Activated CD4-positive, alpha-beta T cell treated with anti-CD3 and anti-CD28 coated beads, Interleukin-2, amount 50 U/mL, for 48 hours (primary cell): Measurements from ENCODE around the gene LRRC10B.

ENCODE experiments used
- DNase-seq, 2 experiments: peaks; one replicate each; pipeline ENCODE4 v3.0.0-alpha.2; 2020

Gene LRRC10B

DNA sequence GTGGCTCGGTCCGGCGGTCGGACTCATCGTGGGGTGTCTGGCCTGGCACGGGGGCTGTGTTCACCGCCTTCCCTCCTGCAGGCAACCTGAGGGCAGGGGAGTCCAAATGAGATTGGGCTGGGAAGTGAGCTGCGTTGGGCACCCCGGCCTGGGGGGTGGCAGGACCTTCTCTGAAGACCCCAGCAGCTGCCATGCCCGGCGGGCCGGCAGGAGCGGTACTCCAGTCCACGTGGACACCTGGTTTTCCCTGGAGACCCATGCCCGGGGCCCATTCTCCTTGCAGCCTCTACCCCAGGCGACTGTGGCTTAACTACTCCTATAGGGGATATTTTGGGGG is 24.5 kb downstream of the LRRC10B start:
- no peak for DNase-seq

- DNase-seq, result no peak
Observed at GRCh38 chr11:61533401-61533800, 24.9 kb downstream of the LRRC10B start.

DNA sequence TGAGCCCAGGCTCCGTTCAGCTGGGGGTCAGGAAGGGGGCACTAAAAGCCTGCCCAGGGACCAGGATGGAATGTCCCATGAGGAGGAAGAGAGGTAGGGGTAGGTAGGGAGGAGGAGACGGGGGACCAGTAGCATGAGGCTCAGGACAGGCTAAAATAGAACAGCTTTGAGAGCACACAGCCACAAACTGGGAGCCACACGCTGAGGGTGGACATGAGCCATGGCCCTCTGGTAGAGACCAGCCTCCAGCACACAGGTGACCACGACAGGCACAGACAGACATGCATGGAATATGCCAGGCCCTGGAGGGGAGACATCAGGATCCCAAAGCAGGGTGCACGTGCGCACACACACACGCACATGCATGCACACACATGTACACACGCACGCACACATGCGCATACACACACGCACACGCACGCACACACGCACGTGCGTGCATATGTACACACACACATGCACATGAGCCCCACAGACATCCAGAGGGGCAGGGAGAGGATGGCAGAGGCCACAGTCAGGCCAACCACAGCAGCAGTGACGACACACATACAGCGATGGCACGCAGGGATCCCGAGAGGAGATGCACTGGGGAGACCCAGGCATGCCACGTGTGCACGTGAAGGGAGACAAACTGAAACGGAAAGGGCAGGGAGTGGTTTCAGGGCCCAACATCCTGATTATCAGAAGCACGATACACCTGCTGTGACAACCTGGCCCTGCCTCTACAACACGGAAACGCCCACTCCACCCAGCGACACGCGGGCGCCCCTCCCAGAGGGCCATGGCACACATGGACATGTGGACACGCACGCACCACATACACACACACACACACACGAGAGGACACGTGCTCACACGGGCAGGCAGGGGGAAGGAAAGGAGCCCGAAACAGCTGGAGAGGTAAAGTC is 25.7 kb downstream of the LRRC10B start:
- DNase-seq, result no peak

DNA sequence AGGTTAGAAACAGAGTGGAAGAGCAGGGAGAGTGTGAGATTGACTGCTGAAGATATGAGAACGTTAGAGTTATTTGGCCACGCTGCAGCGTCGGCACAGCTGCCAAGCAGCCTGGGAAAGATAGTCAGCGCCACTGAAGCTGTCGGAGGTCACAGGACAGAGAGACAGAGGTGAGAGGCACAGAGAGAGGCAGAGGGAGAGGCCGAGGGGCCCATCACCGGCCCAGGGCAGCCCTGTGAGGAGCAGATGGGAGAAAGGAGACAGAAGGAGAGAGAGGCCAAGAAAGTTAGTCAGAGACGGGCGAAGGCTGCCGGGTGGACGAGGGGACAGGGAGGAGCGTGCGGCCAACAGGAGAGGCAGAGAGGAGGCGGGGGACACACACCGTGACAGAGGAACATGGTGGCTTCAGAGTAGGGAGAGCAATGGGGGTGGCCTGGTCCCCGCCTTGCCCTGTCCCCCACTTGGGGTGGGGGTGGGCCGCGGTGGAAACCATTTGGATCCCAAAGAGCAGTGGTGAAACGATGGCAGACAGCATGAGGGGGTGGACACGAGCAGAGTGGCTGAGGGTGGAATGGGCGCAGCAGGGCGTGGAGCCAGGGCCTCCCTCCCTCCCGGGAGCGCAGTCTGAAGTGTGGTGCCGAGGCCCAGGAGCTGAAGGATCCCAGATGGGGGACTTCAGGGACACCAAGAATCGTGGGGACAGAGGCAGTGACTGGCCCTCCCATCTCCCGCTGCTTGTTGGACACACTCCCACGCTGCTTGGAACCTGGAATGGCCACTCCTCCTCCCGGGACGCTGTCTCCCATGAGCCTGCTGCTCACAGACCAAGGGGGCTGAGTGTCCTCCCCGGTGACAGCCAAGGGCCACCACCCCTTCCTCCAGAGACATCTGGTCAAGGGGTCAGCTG is 26.6 kb downstream of the LRRC10B start:
- no peak for DNase-seq

GRCh38 chr11:61535998-61536675 is 27.6 kb downstream of the LRRC10B start:
- no peak for DNase-seq

DNA sequence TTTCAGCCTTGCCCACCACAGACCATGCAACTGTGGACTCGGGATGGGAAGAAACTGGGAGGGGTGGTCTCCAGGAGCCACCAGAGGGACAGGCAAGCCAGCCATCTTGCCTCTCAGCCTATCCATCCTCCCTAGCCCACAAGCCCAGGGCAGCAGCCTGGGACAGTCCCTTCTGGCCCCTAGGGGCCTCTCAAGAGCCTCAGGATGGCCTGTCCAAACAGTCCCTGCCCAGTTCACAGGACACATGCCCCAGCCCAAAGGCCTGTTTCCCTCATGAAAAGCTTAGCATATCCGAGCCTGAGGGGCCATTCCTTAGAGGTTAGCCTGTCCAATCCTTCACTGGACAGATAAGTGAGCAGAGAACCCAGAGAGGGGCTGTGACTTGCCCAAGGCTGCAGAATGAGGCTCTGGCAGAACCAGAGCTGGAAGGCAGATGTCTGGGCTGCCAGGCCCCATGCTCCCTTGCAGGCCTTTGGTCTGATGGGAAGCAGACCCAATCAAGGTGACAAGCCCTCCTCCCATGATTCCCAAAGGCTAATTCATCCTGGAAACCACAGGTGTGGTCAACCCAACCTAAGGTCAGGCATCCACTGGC is 28.2 kb downstream of the LRRC10B start:
- no peak for DNase-seq

DNA sequence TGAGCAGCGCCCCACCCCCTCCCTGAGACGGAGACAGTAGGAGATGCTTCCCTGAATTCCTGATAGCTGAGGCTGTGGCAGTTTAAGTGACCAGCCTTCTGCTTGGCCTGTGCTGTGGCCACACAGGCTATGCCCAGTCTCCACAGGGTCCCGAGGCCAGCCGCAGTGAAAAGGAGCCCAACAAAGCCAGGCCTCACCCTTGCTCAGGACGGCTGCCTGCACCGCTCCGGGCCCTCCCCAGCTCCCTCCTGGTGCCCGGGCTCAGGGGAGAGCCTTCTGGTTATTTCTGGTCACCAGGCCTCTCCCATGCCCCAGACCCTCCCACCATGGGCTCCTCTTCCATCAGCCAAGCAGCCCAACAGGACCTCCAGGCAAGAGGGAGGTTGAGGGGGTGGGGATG is 28.8 kb downstream of the LRRC10B start:
- DNase-seq, result no peak

GRCh38 chr11:61538636-61538961 is 30.1 kb downstream of the LRRC10B start:
- no peak for DNase-seq

DNA sequence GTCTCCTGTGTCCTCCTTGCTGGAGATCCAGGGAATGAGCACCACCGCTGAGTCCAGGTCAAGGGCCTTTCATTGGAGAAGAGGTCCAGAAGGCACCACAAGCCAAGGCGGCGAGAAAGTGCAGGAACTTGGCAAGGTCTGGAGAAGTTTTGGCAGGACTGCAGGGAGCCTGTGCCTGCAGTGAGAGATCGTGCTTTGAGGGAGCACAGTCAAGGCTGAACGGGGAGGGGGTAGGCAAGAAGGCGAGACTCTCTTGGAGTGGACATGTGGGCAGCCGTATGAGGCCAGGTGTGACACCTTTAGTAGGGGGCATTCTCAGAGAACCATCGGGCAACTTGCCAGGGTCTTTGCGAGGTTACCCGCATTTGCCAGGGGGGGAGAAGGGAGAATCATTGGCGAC is 30.5 kb downstream of the LRRC10B start:
- no peak for DNase-seq

GRCh38 chr11:61539831-61540357 is 31.3 kb downstream of the LRRC10B start:
- DNase-seq, result no peak

DNA sequence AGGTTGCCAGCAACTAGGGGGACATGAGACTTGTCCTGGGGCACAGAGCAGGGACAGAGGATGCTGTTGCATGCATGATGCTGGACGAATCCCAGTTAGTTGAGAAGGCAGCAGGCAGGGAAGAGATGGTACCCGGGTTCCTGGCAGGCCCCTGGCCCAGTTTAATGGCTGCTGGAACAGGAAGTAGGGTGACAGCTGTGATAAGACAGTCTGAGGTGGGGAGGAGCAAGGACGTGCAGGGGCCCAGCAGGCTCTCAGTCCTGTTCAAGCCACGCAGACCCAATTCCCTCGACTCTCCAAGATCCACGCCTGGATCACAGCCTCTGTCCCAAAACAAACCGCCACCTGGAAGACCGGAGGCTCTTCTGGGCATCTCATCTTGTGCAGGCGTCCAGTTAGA is 32.0 kb downstream of the LRRC10B start:
- no peak for DNase-seq

DNA sequence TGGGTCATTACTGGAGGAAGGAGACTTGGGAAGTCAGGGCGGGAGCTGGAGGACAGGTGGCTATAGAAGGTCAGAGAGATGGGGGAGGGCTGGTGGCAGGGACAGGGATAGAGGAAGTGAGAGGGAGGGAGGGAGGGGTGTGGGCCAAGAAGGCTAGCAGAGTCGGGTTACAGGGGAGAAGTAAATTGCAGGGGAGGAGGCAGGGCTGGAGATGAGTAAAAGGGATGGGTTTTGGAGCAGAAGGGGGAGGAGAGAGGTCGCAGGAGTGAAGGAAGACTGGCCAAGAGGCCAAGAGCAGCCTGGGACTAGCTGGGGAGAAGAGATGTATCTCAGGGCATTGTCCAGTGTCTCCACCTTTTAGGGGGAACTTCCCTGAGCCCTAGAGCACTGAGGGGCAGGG is 33.0 kb downstream of the LRRC10B start:
- no peak for DNase-seq

DNA sequence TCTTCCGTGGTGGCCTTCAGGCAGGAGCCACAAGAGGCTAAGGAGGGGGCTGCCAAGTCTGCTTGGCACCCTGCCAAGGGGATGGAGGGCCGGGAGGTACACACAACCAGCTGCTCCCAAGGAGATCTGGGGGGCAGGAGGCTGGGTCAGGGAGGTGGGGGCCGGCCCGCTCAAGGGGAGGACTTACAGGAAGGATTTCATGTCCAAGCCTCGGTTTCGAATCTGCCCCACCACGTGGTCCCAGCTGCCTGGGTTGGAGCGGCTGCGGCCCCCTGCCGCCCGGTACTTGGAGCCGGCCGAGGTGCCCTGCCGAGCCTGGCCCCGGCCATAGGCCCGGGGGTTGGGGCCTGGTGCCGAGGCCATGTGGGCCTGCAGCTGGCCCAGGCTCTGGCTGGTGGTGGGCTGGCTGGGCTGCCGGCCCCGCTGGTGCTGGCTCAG is 33.5 kb downstream of the LRRC10B start:
- DNase-seq, result no peak

DNA sequence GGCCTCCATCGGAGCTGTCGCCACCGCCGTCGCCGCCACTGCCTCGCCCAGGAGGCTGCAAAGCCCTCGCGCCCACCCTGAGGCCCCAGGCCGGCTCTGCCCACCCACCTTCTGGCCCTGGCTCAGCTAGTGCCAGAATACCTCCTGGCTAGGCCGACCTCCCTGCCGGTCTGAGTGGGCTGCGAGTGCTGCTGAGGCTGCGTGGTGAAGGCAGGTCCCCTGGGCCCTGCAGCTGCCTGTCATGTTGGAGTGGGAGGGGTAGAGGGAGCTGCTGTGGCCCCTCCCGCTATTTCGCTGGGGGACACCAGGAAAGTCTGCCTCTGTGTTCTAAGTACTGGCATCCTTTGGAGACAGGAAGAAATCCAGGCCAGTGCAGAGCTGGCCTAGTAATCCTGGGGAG is 34.2 kb downstream of the LRRC10B start:
- no peak for DNase-seq

DNA sequence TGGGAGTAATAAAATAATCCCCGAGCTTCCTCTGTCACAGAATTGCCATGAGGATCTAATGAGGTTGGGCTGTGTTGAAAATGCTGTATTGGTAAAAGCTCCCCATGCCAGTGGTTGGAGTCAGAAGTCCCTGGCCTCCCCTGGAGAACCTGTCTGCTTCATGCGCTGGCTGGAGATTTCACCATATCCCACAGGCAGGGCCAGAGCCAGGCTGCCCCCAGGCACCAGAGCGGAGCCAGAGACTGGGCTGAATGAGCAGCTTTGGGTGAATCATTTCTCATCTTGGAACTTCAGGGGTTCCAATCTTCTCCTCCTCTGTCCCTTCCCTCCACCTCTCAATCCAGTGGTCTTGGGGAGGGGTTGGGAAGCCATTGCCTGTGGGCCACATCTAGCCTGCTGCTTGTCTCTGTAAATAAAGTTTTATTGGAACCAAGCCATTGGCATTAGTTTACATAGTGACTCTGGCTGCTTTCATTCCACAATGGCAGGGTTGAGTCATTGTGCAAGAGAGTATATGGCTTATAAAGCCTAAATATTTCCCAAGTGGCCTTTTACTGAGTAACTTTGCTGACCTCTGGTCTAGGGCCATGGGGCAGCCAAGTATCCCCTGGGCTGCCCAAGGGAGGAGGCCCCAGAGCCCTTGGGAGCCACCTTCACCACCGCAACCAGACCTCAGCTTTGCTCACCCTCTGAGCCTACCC is 35.2 kb downstream of the LRRC10B start:
- no peak for DNase-seq

DNA sequence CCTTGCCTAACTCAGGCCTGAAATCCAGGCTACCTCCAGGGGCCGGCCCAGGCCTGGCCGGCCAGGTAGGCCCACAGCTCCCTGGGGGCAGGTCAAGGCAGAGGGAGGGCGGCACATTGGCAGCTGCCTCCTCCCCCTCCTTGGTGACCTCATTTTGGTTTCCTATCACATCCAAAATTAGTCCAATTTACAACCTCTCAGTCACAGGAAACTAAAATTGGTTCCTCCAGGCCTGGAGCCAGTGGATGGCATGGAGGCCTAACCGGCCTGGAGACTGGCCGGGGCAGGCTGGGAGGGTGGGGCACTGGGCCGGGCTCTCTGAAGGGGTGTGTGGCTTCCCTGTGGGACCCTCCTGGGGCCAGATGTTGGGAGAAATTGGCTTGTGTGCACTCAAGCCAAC is 35.9 kb downstream of the LRRC10B start:
- DNase-seq, result no peak

GRCh38 chr11:61545341-61545740 is 36.8 kb downstream of the LRRC10B start:
- DNase-seq, result no peak

DNA sequence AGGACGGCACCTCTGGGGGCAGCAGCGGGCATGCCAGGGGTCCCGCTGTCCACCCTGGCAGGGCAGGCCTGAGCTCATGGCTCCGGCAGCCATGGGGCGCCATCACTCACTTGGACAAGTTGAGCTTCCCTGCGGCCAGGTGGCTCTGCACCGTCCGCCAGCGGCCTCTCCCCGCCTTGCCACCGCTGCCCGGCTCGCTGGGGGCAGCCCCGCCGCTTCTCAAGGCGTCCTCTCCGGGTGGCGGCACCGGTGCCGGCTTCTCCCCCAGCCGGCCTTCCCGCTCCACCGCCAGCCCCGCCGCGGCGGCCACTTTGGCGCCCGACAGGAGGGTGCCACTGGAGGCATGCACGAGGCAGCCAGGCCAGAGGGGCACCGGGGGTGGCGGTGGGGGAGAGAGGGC is 37.4 kb downstream of the LRRC10B start:
- DNase-seq, result no peak

DNA sequence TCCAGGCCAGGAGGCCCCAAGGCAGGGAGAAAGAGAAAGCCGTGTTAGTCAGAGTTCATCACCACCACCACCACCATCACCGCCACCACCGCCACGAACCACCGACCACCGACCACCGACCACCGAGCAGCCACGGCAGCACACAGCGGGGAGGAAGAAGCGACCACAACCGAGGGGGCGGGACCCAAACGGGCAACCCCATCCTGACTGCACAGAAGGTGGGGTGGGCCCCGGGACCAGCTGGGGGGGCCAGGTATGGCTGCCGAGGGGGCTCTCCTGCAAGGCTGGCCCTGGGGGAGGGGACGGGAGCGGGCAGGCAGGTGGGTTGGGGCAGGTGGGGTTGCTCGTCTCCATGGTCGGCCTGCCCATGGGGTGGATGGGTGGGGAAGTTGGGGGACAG is 38.1 kb downstream of the LRRC10B start:
- DNase-seq, result no peak

DNA sequence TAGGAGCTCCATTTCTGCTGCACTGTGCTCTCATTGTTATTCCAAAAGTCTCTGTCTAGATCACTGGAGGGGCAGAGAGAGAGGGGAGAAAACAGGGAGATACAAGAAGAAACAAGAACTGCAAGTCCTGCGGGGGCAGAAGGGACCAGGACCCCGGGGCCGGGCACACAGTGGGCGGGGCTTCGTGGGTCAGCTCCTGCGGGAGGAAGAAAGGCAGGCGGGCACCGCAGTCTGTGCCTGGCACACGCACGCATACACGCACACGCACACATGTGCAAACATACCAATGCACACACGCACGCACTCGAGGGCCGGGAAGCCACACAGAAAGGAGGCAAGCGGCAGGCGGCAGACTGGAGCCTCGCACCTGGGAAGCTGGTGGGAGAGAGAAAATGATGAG is 38.7 kb downstream of the LRRC10B start:
- DNase-seq, result no peak

- no peak for DNase-seq
Observed at GRCh38 chr11:61549177-61549576, 40.6 kb downstream of the LRRC10B start.
